ENCODE measurements around the gene MORN1.
A peak's percentile ranks its signal among the peaks of the same experiment; 100 is the strongest.

MORN1 gene

GRCh38 chr1:2408859-2409276 lies 17.5 kb upstream of the MORN1 start:
- Histone ChIP-seq H3K36me3 (ENCODE audit: control insufficient read depth in 1 of 2, insufficient read depth in 2 of 2, low read depth in 1 of 2, low read length in 2 of 2) (peaks cover 63% of the 10 kb centered on the region in 2 experiments), H2BK5ac (ENCODE audit: low read depth, low read length, poor library complexity, severe bottlenecking) (no peak overlapping the region), H2BK120ac (ENCODE audit: low read depth, low read length) (no peak overlapping the region)

DNA sequence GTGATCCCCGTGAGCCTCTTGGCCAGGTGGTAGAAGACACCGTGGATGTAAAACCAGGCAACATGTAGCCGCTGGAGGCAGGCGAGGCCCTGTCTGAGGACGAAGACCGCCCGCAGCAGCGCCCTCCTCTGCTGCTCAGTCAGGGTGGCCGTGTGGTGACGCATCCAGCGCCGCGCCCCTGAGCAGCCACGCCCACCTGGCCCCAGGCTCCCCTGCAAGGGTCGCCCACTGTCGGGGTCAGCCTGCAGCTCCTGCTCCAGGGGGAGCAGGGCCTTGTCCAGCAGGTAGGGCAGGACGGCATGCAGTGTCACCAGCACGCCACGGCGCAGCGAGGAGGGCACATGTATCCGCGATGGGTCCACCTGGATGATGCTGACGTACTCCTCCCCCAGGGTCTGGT lies 17.1 kb upstream of the MORN1 start:
- Histone ChIP-seq H3K79me1 (replicated peaks; ENCODE audit: low read length, poor library complexity, severe bottlenecking) (peaks cover 31% of the 10 kb centered on the region), H3K9me3 (ENCODE audit: control insufficient read depth, low read length) (no peaks in the 10 kb centered on the region), H2AK5ac (ENCODE audit: low read length, severe bottlenecking) (no peak overlapping the region), H2BK120ac (ENCODE audit: low read depth, low read length) (no peak overlapping the region), H2AFZ (ENCODE audit: low read depth, low read length) (no peak overlapping the region), H3K14ac (ENCODE audit: low read length in 2 of 2) (no peak overlapping the region), H3K18ac (ENCODE audit: low read depth in 1 of 2, low read length in 2 of 2) (no peak overlapping the region), H2BK5ac (ENCODE audit: low read depth, low read length, poor library complexity, severe bottlenecking) (no peak overlapping the region), H3K4me3 (ENCODE audit: insufficient read depth in 1 of 2, low read depth in 1 of 2, low read length in 2 of 2) (no peak overlapping the region), H2BK12ac (ENCODE audit: low read length in 2 of 2) (no peak overlapping the region), H3K27me3 (ENCODE audit: control insufficient read depth in 1 of 2, insufficient read depth in 1 of 2, low read length in 2 of 2) (no peaks in the 10 kb centered on the region), H2BK15ac (ENCODE audit: low read depth, poor library complexity, severe bottlenecking) (no peak overlapping the region), H4K91ac (ENCODE audit: low read length) (peak overlapping the region; percentile 43), H3K4ac (ENCODE audit: low read depth in 1 of 2, low read length in 2 of 2) (no peak overlapping the region), H3K9ac (ENCODE audit: low read length) (no peak overlapping the region), H3K4me2 (ENCODE audit: low read length, poor library complexity, severe bottlenecking) (no peak overlapping the region), H4K8ac (ENCODE audit: low read length) (no peak overlapping the region), H3K36me3 (ENCODE audit: control insufficient read depth in 1 of 2, insufficient read depth in 2 of 2, low read depth in 1 of 2, low read length in 2 of 2) (peaks cover 66 to 67% of the 10 kb centered on the region in 2 experiments), H3K23ac (ENCODE audit: low read length in 2 of 2) (no peak overlapping the region), H3K27ac (ENCODE audit: low read length, poor library complexity, severe bottlenecking) (no peak overlapping the region), H3K4me1 (ENCODE audit: control insufficient read depth, insufficient read depth, low read depth, low read length) (peaks cover 41% of the 10 kb centered on the region)
- DNase-seq, result no peak
- 94% methylated on average over 24 of the region's 24 CpGs for WGBS

More at GRCh38 chr1:2408859-2409276, 17.5 kb upstream of the MORN1 start:
- Histone ChIP-seq H3K79me1 (replicated peaks; ENCODE audit: low read length, poor library complexity, severe bottlenecking) (peaks cover 31% of the 10 kb centered on the region), H3K27ac (ENCODE audit: low read length, poor library complexity, severe bottlenecking) (no peak overlapping the region), H3K4me1 (ENCODE audit: control insufficient read depth, insufficient read depth, low read depth, low read length) (peaks cover 45% of the 10 kb centered on the region), H3K4me3 (ENCODE audit: insufficient read depth in 1 of 2, low read depth in 1 of 2, low read length in 2 of 2) (no peak overlapping the region), H2BK15ac (ENCODE audit: low read depth, poor library complexity, severe bottlenecking) (no peak overlapping the region), H3K4ac (ENCODE audit: low read depth in 1 of 2, low read length in 2 of 2) (no peak overlapping the region), H3K14ac (ENCODE audit: low read length in 2 of 2) (no peak overlapping the region), H3K4me2 (ENCODE audit: low read length, poor library complexity, severe bottlenecking) (no peak overlapping the region), H4K91ac (ENCODE audit: low read length) (no peak overlapping the region), H3K23ac (ENCODE audit: low read length in 2 of 2) (no peak overlapping the region), H3K27me3 (ENCODE audit: control insufficient read depth in 1 of 2, insufficient read depth in 1 of 2, low read length in 2 of 2) (no peaks in the 10 kb centered on the region), H3K9me3 (ENCODE audit: control insufficient read depth, low read length) (no peaks in the 10 kb centered on the region), H2BK12ac (ENCODE audit: low read length in 2 of 2) (no peak overlapping the region), H2AK5ac (ENCODE audit: low read length, severe bottlenecking) (no peak overlapping the region), H2AFZ (ENCODE audit: low read depth, low read length) (no peak overlapping the region), H3K9ac (ENCODE audit: low read length) (no peak overlapping the region), H3K18ac (ENCODE audit: low read depth in 1 of 2, low read length in 2 of 2) (no peak overlapping the region), H4K8ac (ENCODE audit: low read length) (no peak overlapping the region)
- no peak for DNase-seq
- WGBS, result 96% methylated on average over 13 of the region's 13 CpGs

GRCh38 chr1:2407991-2408275 lies 16.6 kb upstream of the MORN1 start:
- H3K14ac ChIP-seq (ENCODE audit: low read length in 2 of 2), result no peak overlapping the region
- no peak overlapping the region for H3K4me3 ChIP-seq (ENCODE audit: insufficient read depth in 1 of 2, low read depth in 1 of 2, low read length in 2 of 2)
- H2AFZ ChIP-seq (ENCODE audit: low read depth, low read length), result no peak overlapping the region
- 98% methylated on average over 8 of the region's 8 CpGs for WGBS
- no peaks in the 10 kb centered on the region for H3K27me3 ChIP-seq (ENCODE audit: control insufficient read depth in 1 of 2, insufficient read depth in 1 of 2, low read length in 2 of 2)
- no peak overlapping the region for H4K91ac ChIP-seq (ENCODE audit: low read length)
- H2BK15ac ChIP-seq (ENCODE audit: low read depth, poor library complexity, severe bottlenecking), result no peak overlapping the region
- H2BK12ac ChIP-seq (ENCODE audit: low read length in 2 of 2), result no peak overlapping the region
- no peak overlapping the region for H3K9ac ChIP-seq (ENCODE audit: low read length)
- H2BK120ac ChIP-seq (ENCODE audit: low read depth, low read length), result no peak overlapping the region
- peaks cover 31% of the 10 kb centered on the region for H3K79me1 ChIP-seq (replicated peaks; ENCODE audit: low read length, poor library complexity, severe bottlenecking)
- no peak overlapping the region for H4K8ac ChIP-seq (ENCODE audit: low read length)
- no peak overlapping the region for H3K27ac ChIP-seq (ENCODE audit: low read length, poor library complexity, severe bottlenecking)
- no peak overlapping the region for H3K18ac ChIP-seq (ENCODE audit: low read depth in 1 of 2, low read length in 2 of 2)
- peaks cover 35% of the 10 kb centered on the region for H3K4me1 ChIP-seq (ENCODE audit: control insufficient read depth, insufficient read depth, low read depth, low read length)
- no peaks in the 10 kb centered on the region for H3K9me3 ChIP-seq (ENCODE audit: control insufficient read depth, low read length)
- H3K4ac ChIP-seq (ENCODE audit: low read depth in 1 of 2, low read length in 2 of 2), result no peak overlapping the region
- H3K23ac ChIP-seq (ENCODE audit: low read length in 2 of 2), result no peak overlapping the region
- peaks cover 71 to 72% of the 10 kb centered on the region in 2 experiments for H3K36me3 ChIP-seq (ENCODE audit: control insufficient read depth in 1 of 2, insufficient read depth in 2 of 2, low read depth in 1 of 2, low read length in 2 of 2)
- H3K4me2 ChIP-seq (ENCODE audit: low read length, poor library complexity, severe bottlenecking), result no peak overlapping the region
- H2BK5ac ChIP-seq (ENCODE audit: low read depth, low read length, poor library complexity, severe bottlenecking), result no peak overlapping the region
- H2AK5ac ChIP-seq (ENCODE audit: low read length, severe bottlenecking), result no peak overlapping the region
- DNase-seq, result no peak

DNA sequence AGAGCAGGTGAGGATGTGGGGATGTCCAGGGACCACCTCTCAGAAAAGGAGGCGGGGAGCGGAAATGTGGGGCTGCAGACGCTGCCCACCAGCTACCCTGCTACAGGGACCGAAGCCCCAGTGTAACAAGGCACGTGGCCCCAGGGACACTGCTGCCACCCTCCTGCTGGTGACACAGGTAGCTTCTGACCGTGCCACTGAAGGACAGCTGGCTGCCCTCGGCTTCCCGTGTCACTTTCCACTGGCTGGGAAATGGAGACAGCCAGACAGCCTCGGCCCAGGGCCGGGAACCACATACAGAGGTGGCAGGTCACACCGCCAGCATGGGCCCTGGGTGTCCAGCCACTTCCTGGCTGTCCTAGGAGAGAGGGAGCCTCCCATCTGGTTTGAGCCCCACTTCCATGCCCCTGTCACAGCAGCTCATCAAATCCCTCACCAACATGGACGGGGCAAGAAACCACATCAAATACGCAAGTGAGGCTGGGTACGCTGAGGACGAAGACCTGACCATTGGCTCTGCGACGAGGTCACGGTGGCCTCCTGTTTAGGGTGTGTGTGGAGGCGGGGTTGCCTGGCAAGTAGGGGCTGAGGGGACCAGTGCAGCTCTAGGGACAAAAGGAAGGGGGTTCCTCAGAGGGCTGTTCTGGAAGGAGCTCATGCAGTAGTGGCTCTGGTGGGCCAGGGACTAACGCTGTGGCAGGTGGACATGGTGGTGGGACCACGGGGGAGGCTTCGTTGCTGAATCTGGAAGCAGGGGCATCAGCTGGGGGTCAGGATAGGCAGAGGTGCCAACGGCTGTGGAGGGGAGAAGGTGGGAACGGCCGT lies 16.0 kb upstream of the MORN1 start:
- no peak overlapping the region for H3K18ac ChIP-seq (ENCODE audit: low read depth in 1 of 2, low read length in 2 of 2)
- DNase-seq, result no peak
- peaks cover 76 to 78% of the 10 kb centered on the region in 2 experiments for H3K36me3 ChIP-seq (ENCODE audit: control insufficient read depth in 1 of 2, insufficient read depth in 2 of 2, low read depth in 1 of 2, low read length in 2 of 2)
- no peak overlapping the region for H3K14ac ChIP-seq (ENCODE audit: low read length in 2 of 2)
- no peak overlapping the region for H2AFZ ChIP-seq (ENCODE audit: low read depth, low read length)
- no peak overlapping the region for H3K4ac ChIP-seq (ENCODE audit: low read depth in 1 of 2, low read length in 2 of 2)
- H3K4me2 ChIP-seq (ENCODE audit: low read length, poor library complexity, severe bottlenecking), result no peak overlapping the region
- H3K9me3 ChIP-seq (ENCODE audit: control insufficient read depth, low read length), result no peaks in the 10 kb centered on the region
- no peaks in the 10 kb centered on the region for H3K27me3 ChIP-seq (ENCODE audit: control insufficient read depth in 1 of 2, insufficient read depth in 1 of 2, low read length in 2 of 2)
- H3K4me3 ChIP-seq (ENCODE audit: insufficient read depth in 1 of 2, low read depth in 1 of 2, low read length in 2 of 2), result no peak overlapping the region
- 91% methylated on average over 25 of the region's 25 CpGs for WGBS
- peak overlapping the region; percentile 27 for H4K8ac ChIP-seq (ENCODE audit: low read length)
- no peak overlapping the region for H3K9ac ChIP-seq (ENCODE audit: low read length)
- H2BK15ac ChIP-seq (ENCODE audit: low read depth, poor library complexity, severe bottlenecking), result no peak overlapping the region
- H3K79me1 ChIP-seq (replicated peaks; ENCODE audit: low read length, poor library complexity, severe bottlenecking), result peaks cover 34% of the 10 kb centered on the region
- H2BK12ac ChIP-seq (ENCODE audit: low read length in 2 of 2), result no peak overlapping the region
- no peak overlapping the region for H4K91ac ChIP-seq (ENCODE audit: low read length)
- no peak overlapping the region for H2BK5ac ChIP-seq (ENCODE audit: low read depth, low read length, poor library complexity, severe bottlenecking)
- no peak overlapping the region for H3K27ac ChIP-seq (ENCODE audit: low read length, poor library complexity, severe bottlenecking)
- peaks cover 35% of the 10 kb centered on the region for H3K4me1 ChIP-seq (ENCODE audit: control insufficient read depth, insufficient read depth, low read depth, low read length)
- H3K23ac ChIP-seq (ENCODE audit: low read length in 2 of 2), result no peak overlapping the region
- no peak overlapping the region for H2BK120ac ChIP-seq (ENCODE audit: low read depth, low read length)
- no peak overlapping the region for H2AK5ac ChIP-seq (ENCODE audit: low read length, severe bottlenecking)
